ENCODE results near the gene TBC1D4.

GRCh38 chr13:75359266-75359665 lies 122.7 kb downstream of the TBC1D4 start:
- no peak for TF ChIP-seq CTCF (conservative IDR thresholded peaks at IDR 0.05 in 1 of 2, IDR thresholded peaks at IDR 0.05 in 1 of 2; ENCODE audit: extremely low read depth in 1 of 2, insufficient read depth in 1 of 2, low read depth in 1 of 2, low read length in 2 of 2)
- TF ChIP-seq EZH2 (IDR thresholded peaks at IDR 0.05; ENCODE audit: borderline replicate concordance, low read length): no peak
